Liver (tissue), 9 donors: ENCODE measurements around the gene HBE1. TPM values are rescaled to one million over a fixed set of nuclear protein-coding genes. Genes with fewer than 3 reads are reported as not detected.

Experiments used
- DNase-seq: peaks from one replicate; pipeline ENCODE4 v3.0.0-alpha.2; 2017; ENCODE audit warnings: low spot score
- H3K27ac ChIP-seq, 2 donors: one replicate each; pipeline ENCODE4 v1.7.0; 2013; ENCODE audit warnings: inconsistent platforms in 2 of 2, low read length in 2 of 2, control low read depth in 1 of 2, low read depth in 1 of 2, mild to moderate bottlenecking in 1 of 2
- H3K27me3 ChIP-seq, 4 donors: one replicate each; pipeline versions ENCODE4 v1.6.1 to v1.7.0; 2013; ENCODE audit warnings: low read length in 3 of 4, inconsistent platforms in 1 of 4, mild to moderate bottlenecking in 1 of 4, moderate library complexity in 1 of 4; ENCODE audit not compliant: control insufficient read depth in 4 of 4, insufficient read depth in 4 of 4
- H3K36me3 ChIP-seq, 4 donors: one replicate each; pipeline versions ENCODE4 v1.6.1 to v1.7.0; 2013; ENCODE audit warnings: low read length in 3 of 4, mild to moderate bottlenecking in 3 of 4, low read depth in 1 of 4, moderate library complexity in 1 of 4; ENCODE audit not compliant: control insufficient read depth in 4 of 4, insufficient read depth in 3 of 4
- H3K4me1 ChIP-seq, 4 donors: one replicate each; pipeline versions ENCODE4 v1.6.1 to v1.7.0; 2013; ENCODE audit warnings: low read length in 3 of 4, mild to moderate bottlenecking in 3 of 4, moderate library complexity in 1 of 4; ENCODE audit not compliant: control insufficient read depth in 4 of 4, insufficient read depth in 4 of 4
- H3K4me3 ChIP-seq, 3 donors: one replicate each; pipeline versions ENCODE4 v1.6.1 to v1.7.0; 2013; ENCODE audit warnings: low read length in 3 of 3, control low read depth in 1 of 3, low read depth in 1 of 3, mild to moderate bottlenecking in 1 of 3
- H3K9ac ChIP-seq, 2 donors: one replicate each; pipeline ENCODE4 v1.7.0; 2013; ENCODE audit warnings: low read length in 2 of 2, mild to moderate bottlenecking in 2 of 2, moderate library complexity in 2 of 2, control low read depth in 1 of 2, low read depth in 1 of 2
- H3K9me3 ChIP-seq, 4 donors: one replicate each; pipeline versions ENCODE4 v1.6.1 to v1.7.0; 2013; ENCODE audit warnings: low read length in 3 of 4; ENCODE audit not compliant: control insufficient read depth in 4 of 4
- ATF3 ChIP-seq: IDR thresholded peaks from 2 replicates; pipeline ENCODE4 v1.6.1; 2016; ENCODE audit warnings: antibody characterized with exemption
- EGR1 ChIP-seq, 2 donors: IDR thresholded peaks; 2 replicates each; pipeline ENCODE4 v1.6.1; 2016 to 2018; ENCODE audit warnings: antibody characterized with exemption in 2 of 2, low read depth in 2 of 2
- FOXA1 ChIP-seq: IDR thresholded peaks from 2 replicates; pipeline ENCODE4 v1.6.1; 2016; ENCODE audit warnings: antibody characterized with exemption
- FOXA2 ChIP-seq: IDR thresholded peaks from 2 replicates; pipeline ENCODE4 v1.6.1; 2016; ENCODE audit warnings: antibody characterized with exemption
- GABPA ChIP-seq, 2 donors: IDR thresholded peaks in 1 of 2; conservative IDR thresholded peaks in 1 of 2; 2 replicates each; pipeline ENCODE4 v1.6.1; 2016; ENCODE audit warnings: antibody characterized with exemption in 2 of 2, mild to moderate bottlenecking in 1 of 2, moderate library complexity in 1 of 2
- HNF4G ChIP-seq: IDR thresholded peaks from 2 replicates; pipeline ENCODE4 v1.6.1; 2016; ENCODE audit warnings: antibody characterized with exemption
- JUND ChIP-seq, 2 donors: IDR thresholded peaks; 2 replicates each; pipeline ENCODE4 v1.6.1; 2016; ENCODE audit warnings: antibody characterized with exemption in 2 of 2
- NR2F2 ChIP-seq: IDR thresholded peaks from 2 replicates; pipeline ENCODE4 v1.6.1; 2016; ENCODE audit warnings: antibody characterized with exemption
- RAD21 ChIP-seq, 2 donors: IDR thresholded peaks; 2 replicates each; pipeline ENCODE4 v1.6.1; 2016; ENCODE audit warnings: antibody characterized with exemption in 2 of 2, mild to moderate bottlenecking in 2 of 2
- REST ChIP-seq: IDR thresholded peaks from 2 replicates; pipeline ENCODE4 v1.6.1; 2016; ENCODE audit warnings: antibody characterized with exemption, mild to moderate bottlenecking
- RXRA ChIP-seq, 2 donors: IDR thresholded peaks; 2 replicates each; pipeline ENCODE4 v1.6.1; 2017 to 2018; ENCODE audit warnings: antibody characterized with exemption in 2 of 2, mild to moderate bottlenecking in 1 of 2
- SP1 ChIP-seq: IDR thresholded peaks from 2 replicates; pipeline ENCODE4 v1.6.1; 2018; ENCODE audit warnings: antibody characterized with exemption, mild to moderate bottlenecking
- TAF1 ChIP-seq: conservative IDR thresholded peaks from 2 replicates; pipeline ENCODE4 v1.6.1; 2016; ENCODE audit warnings: antibody characterized with exemption, mild to moderate bottlenecking
- YY1 ChIP-seq: IDR thresholded peaks from 2 replicates; pipeline ENCODE4 v1.6.1; 2016; ENCODE audit warnings: antibody characterized with exemption, mild to moderate bottlenecking
- WGBS: extraction: QIAGEN DNeasy Blood & Tissue Kit; methylation state at CpG from one replicate; pipeline ENCODE4 v1.1.7; 2013; 5-methylcytosine and 5-hydroxymethylcytosine counted together
- polyA plus RNA-seq, 2 donors: library from polyadenylated mRNA; stranded (reverse) in 1 of 2; unstranded in 1 of 2; fragments of 200-250 nt in 1 of 2; fragments of >200 nt in 1 of 2; fragmentation: Nextera tagmentation in 1 of 2; extraction: Ambion mirVana in 1 of 2; gene quantifications; one replicate each; pipeline versions ENCODE4 v1.2.1 to v1.2.3, GENCODE V29; 2013 to 2015
- total RNA-seq, 2 donors: library from RNA; depleted of rRNA; stranded (reverse); fragments of >200 nt; gene quantifications; one replicate each; pipeline ENCODE4 v1.2.3, GENCODE V29; 2014
- TF ChIP-seq, protein P1 (sequence below): IDR thresholded peaks from 2 replicates; pipeline ENCODE4 v1.6.1; 2016; ENCODE audit warnings: antibody characterized with exemption
- TF ChIP-seq, protein P2 (sequence below): fragments of 150-350 bp; IDR thresholded peaks from 2 replicates; pipeline ENCODE4 v1.5.1; 2017; ENCODE audit warnings: improper control_type of control experiment, low read depth, low read length; ENCODE audit not compliant: missing input control
- TF ChIP-seq, protein P3 (sequence below): IDR thresholded peaks from 2 replicates; pipeline ENCODE4 v1.6.1; 2016; ENCODE audit warnings: antibody characterized with exemption
- donor health status: healthy.
- donor health status: healthy.
- donor health status: healthy.
- donor health status: healthy.
- donor health status: healthy.

Gene HBE1
- total and polyA plus RNA-seq, 4 donors = 82.7 TPM; not detected in 3

DNA sequence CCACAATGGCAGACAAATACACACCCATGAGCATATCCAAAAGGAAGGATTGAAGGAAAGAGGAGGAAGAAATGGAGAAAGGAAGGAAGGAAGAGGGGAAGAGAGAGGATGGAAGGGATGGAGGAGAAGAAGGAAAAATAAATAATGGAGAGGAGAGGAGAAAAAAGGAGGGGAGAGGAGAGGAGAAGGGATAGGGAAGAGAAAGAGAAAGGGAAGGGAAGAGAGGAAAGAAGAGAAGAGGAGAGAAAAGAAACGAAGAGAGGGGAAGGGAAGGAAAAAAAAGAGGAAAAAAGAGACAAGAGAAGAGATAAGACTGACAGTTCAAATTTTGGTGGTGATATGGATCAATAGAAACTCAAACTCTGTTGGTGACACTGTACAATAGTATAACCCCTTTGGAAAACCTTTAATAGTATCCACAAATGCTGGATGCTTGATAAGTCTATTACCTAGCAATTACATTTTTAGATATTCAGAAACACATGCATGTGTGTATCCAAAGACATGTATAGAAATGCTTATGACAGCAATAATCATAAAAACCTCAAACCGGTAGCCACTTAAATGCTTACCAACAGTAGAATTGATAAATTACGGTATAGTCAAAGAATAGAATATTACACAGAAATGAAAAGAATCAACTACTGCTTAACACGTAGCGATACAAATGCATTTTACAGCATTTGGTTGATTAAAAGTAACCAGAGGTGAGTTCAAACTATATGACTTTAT is 34.2 kb downstream of the HBE1 start:
- Histone ChIP-seq H3K36me3 (no peaks in the 10 kb centered on the region), H3K4me3 (no peak overlapping the region), H3K27ac (no peak overlapping the region), H3K27me3 (no peaks in the 10 kb centered on the region), H3K9me3 (no peaks in the 10 kb centered on the region), H3K4me1 (no peaks in the 10 kb centered on the region), H3K9ac (no peak overlapping the region)
- WGBS = 78% methylated on average over 5 of the region's 5 CpGs
- no peak for DNase-seq
- no peak for TF ChIP-seq HNF4G
- TF ChIP-seq YY1 = no peak
- no peak for TF ChIP-seq ATF3
- no peak for TF ChIP-seq EGR1 (IDR thresholded peaks at IDR 0.05; ENCODE audit: low read depth in 2 of 2)
- no peak for TF ChIP-seq FOXA2
- TF ChIP-seq TAF1 = no peak
- TF ChIP-seq NR2F2 = no peak
- TF ChIP-seq, protein P1, sequence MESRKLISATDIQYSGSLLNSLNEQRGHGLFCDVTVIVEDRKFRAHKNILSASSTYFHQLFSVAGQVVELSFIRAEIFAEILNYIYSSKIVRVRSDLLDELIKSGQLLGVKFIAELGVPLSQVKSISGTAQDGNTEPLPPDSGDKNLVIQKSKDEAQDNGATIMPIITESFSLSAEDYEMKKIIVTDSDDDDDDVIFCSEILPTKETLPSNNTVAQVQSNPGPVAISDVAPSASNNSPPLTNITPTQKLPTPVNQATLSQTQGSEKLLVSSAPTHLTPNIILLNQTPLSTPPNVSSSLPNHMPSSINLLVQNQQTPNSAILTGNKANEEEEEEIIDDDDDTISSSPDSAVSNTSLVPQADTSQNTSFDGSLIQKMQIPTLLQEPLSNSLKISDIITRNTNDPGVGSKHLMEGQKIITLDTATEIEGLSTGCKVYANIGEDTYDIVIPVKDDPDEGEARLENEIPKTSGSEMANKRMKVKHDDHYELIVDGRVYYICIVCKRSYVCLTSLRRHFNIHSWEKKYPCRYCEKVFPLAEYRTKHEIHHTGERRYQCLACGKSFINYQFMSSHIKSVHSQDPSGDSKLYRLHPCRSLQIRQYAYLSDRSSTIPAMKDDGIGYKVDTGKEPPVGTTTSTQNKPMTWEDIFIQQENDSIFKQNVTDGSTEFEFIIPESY = no peak
- TF ChIP-seq, protein P2, sequence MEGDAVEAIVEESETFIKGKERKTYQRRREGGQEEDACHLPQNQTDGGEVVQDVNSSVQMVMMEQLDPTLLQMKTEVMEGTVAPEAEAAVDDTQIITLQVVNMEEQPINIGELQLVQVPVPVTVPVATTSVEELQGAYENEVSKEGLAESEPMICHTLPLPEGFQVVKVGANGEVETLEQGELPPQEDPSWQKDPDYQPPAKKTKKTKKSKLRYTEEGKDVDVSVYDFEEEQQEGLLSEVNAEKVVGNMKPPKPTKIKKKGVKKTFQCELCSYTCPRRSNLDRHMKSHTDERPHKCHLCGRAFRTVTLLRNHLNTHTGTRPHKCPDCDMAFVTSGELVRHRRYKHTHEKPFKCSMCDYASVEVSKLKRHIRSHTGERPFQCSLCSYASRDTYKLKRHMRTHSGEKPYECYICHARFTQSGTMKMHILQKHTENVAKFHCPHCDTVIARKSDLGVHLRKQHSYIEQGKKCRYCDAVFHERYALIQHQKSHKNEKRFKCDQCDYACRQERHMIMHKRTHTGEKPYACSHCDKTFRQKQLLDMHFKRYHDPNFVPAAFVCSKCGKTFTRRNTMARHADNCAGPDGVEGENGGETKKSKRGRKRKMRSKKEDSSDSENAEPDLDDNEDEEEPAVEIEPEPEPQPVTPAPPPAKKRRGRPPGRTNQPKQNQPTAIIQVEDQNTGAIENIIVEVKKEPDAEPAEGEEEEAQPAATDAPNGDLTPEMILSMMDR = no peak
- TF ChIP-seq RXRA (IDR thresholded peaks at IDR 0.05) = no peak
- TF ChIP-seq SP1 = no peak
- no peak for TF ChIP-seq GABPA (IDR thresholded peaks at IDR 0.05 in 1 of 2, conservative IDR thresholded peaks at IDR 0.05 in 1 of 2)
- no peak for TF ChIP-seq RAD21 (IDR thresholded peaks at IDR 0.05)
- TF ChIP-seq, protein P3, sequence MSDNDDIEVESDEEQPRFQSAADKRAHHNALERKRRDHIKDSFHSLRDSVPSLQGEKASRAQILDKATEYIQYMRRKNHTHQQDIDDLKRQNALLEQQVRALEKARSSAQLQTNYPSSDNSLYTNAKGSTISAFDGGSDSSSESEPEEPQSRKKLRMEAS = no peak
- no peak for TF ChIP-seq REST
- TF ChIP-seq FOXA1 = no peak
- TF ChIP-seq JUND (IDR thresholded peaks at IDR 0.05) = no peak
